Cardiac septum (tissue), 1 donor: Measurements from ENCODE around the gene RANBP17. TPM values are rescaled to one million over a fixed set of nuclear protein-coding genes. Genes with fewer than 3 reads are reported as not detected.
"Not testable (repeated sequence)": the region's sequence is repeated elsewhere in the genome, so short reads cannot be mapped to it uniquely, and the experiment has no call there.

Experiments
- DNase-seq: peaks from one replicate; pipeline ENCODE4 v3.0.0-alpha.2; 2020; ENCODE audit warnings: low spot score
- intact Hi-C: fragments of 100-400 bp; cut with DNase I; formaldehyde crosslinking; loops from one replicate; pipeline ENCODE4 v1.14.0; 2022
- total RNA-seq: library from RNA; stranded (reverse); fragmentation: NEBNext Ultra II Directional; extraction: Animal tissue kit (Norgen Biotek cat#: 25700); gene quantifications from one replicate; pipeline ENCODE4 v1.2.1, GENCODE V29; 2021
- donor health status: DM: no; HTN: no; CAD: no.

The RANBP17 gene
- total RNA-seq, 1 donor from 2014 or later: 9.9 TPM

GRCh38 chr5:170861667-170861916 lies 226 bp upstream of the RANBP17 start:
- intact Hi-C loops: no loop called here
- DNase-seq: no peak

GRCh38 chr5:170863646-170864045 lies 1.8 kb downstream of the RANBP17 start:
- intact Hi-C loops: no loop called here
- no peak for DNase-seq

GRCh38 chr5:170865622-170866021 lies 3.8 kb downstream of the RANBP17 start:
- intact Hi-C loops: no loop called here
- no peak for DNase-seq

- intact Hi-C loops: no loop called here
- DNase-seq: no peak
Observed at GRCh38 chr5:170867825-170868224, 6.0 kb downstream of the RANBP17 start.

- intact Hi-C loops, DNase-seq: not testable (repeated sequence)
Observed at GRCh38 chr5:170870390-170870789, 8.6 kb downstream of the RANBP17 start.

- intact Hi-C loops: no loop called here
- no peak for DNase-seq
Observed at GRCh38 chr5:170874017-170874416, 12.2 kb downstream of the RANBP17 start.

- intact Hi-C loops: no loop called here
- DNase-seq: no peak
Observed at GRCh38 chr5:170875811-170876210, 14.0 kb downstream of the RANBP17 start.

- intact Hi-C loops: no loop called here
Observed at GRCh38 chr5:170880084-170880483, 18.3 kb downstream of the RANBP17 start.

GRCh38 chr5:170882345-170882744 lies 20.5 kb downstream of the RANBP17 start:
- intact Hi-C loops: no loop called here
- DNase-seq: no peak

More at GRCh38 chr5:170880084-170880483, 18.3 kb downstream of the RANBP17 start:
- DNase-seq: no peak

- no peak for DNase-seq
- intact Hi-C loops: no loop called here
Observed at GRCh38 chr5:170885256-170885655, 23.4 kb downstream of the RANBP17 start.

GRCh38 chr5:170885809-170886208 lies 24.0 kb downstream of the RANBP17 start:
- intact Hi-C loops: no loop called here

GRCh38 chr5:170886210-170886894 lies 24.5 kb downstream of the RANBP17 start:
- no peak for DNase-seq
- intact Hi-C loops: no loop called here

More at GRCh38 chr5:170885809-170886208, 24.0 kb downstream of the RANBP17 start:
- no peak for DNase-seq

GRCh38 chr5:170892196-170892595 lies 30.4 kb downstream of the RANBP17 start:
- intact Hi-C loops: no loop called here
- no peak for DNase-seq

GRCh38 chr5:170894665-170895064 lies 32.8 kb downstream of the RANBP17 start:
- intact Hi-C loops: no loop called here
- DNase-seq: no peak

- no peak for DNase-seq
- intact Hi-C loops: no loop called here
Observed at GRCh38 chr5:170896779-170897178, 35.0 kb downstream of the RANBP17 start.

- intact Hi-C loops: no loop called here
- DNase-seq: no peak
Observed at GRCh38 chr5:170903075-170903474, 41.3 kb downstream of the RANBP17 start.

- no peak for DNase-seq
- intact Hi-C loops: no loop called here
Observed at GRCh38 chr5:170907758-170908157, 45.9 kb downstream of the RANBP17 start.

- intact Hi-C loops: no loop called here
- DNase-seq: no peak
Observed at GRCh38 chr5:170913573-170913972, 51.8 kb downstream of the RANBP17 start.

- intact Hi-C loops: no loop called here
- DNase-seq: no peak
Observed at GRCh38 chr5:170917113-170917512, 55.3 kb downstream of the RANBP17 start.

GRCh38 chr5:170920196-170920595 lies 58.4 kb downstream of the RANBP17 start:
- DNase-seq: no peak
- intact Hi-C loops: no loop called here

GRCh38 chr5:170922331-170922730 lies 60.5 kb downstream of the RANBP17 start:
- intact Hi-C loops, DNase-seq: not testable (repeated sequence)
